ENCODE measurements around the gene TCF15.

Gene TCF15

DNA sequence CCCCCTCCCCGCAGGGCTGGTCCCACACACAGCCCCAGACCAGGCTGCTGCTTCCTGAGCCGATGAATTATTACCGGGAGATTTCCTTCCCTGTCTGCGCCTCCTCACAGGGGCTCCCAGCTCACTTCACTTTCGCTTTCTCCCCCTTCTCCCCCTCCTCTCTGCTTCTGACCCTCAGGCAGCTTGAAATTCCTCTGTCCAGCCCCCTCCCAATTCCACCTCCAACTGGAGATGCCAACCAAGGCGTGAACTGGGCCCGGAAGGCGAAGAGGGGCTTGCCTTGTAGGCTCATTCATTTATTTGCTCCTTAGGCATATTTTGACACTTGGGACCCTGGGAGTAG lies 1.7 kb upstream of the TCF15 start:
- no peak for DNase-seq (ENCODE audit: low read depth, low spot score)

DNA sequence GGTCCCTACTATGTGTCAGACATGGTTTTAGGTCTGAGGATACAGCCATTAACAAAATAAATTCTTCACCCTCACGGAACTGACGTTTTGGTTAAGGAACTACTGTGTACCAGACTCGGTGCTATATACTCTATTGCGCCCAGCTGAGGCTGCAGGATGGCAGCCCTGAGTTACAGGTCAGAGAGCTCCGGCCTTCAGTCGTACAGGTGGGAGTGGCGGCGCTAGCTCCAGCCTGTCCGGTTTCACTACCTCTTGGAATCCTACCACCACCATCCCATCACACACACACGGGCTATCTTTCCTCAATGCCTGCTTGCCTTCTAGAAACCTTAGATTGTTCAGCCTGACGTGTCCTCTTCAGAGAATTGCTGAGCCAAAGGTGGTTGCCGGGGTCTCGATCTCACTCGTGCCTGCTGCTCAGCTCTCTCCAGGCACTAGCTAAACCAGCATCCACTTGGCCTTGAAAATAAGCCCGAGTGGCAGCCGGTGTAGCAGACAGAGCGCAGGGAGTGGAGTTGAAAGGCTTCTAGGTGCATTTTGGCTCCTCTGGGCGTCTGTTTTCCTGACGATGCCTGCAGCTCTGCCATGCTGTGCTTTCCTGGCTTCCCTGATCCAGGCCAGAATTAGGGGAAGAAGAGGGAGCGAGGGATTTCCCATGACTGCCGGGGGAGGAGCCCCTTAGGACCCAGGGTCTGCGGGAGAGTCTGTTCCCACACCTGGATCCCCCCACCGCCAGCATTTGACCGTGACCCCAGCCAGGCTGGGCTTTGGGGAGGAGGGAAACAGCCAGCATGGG lies 1.1 kb upstream of the TCF15 start:
- no peak for DNase-seq (ENCODE audit: low read depth, low spot score)

DNA sequence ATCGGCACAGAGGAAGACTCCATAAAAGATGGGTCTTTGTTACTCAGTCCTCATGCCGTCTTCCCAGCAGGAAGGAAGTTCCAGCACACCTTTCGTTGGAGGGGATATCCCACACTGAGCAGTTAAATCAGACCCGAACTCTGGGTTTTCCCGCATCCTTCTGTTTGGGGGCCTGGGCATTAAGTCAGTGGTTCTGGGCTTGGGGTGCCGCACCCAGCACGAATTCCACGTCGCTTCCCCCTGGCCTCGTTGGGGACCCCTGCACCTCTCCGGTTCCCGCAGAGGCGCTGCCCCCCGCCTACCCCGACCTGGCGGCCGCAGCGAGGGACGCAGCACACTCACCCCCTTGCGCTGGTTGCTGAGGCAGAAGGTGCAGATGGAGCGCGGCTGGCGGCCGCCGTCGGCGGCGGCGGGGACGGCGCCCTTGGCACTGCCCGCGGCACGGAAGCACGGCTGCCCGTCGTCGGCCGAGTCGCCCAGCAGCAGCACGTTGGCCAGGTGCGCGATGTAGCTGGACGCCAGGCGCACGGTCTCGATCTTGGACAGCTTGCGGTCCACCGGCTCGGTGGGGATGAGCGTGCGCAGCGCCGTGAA lies 641 bp downstream of the TCF15 start:
- DNase-seq (ENCODE audit: low read depth, low spot score) = no peak

DNA sequence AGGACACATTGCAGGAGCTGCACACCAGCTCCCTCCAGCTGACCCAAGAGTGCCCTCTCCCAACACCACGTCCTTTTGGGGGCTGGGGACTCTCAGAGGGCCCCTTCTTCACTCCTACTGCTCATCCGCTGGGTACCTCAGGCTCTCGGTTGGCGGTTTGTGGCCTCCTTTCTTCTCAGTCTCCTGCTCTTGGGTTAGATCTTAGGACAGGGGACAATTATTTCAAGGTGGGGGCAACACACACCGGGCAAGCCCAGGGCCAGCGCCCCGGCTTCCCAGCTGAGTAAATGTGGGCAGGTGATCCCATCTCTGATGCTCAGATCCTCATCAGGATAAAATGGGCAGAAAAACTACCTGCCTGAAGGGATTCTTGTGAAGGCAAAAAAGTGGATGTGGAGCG lies 1.1 kb downstream of the TCF15 start:
- no peak for DNase-seq (ENCODE audit: low read depth, low spot score)

DNA sequence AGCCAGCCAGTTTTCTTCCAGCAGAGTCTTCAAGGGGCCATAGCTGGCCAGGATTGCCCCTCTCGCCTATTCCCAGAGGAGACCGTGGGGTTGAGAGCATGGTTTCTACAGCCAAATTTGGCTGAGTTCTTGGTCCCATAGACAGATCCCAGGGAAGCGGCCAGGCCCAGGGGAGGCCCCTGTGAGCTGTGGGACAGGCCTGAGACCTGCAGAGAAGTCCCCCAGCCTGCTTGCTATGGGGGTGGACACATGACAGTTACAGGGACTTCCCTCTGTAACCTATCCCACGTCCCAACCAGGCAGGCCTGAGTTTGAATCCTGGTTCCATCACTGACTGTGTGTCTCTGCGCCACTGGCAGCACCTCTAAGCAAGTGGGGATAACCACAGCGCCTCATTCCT lies 2.6 kb downstream of the TCF15 start:
- no peak for DNase-seq (ENCODE audit: low read depth, low spot score)

DNA sequence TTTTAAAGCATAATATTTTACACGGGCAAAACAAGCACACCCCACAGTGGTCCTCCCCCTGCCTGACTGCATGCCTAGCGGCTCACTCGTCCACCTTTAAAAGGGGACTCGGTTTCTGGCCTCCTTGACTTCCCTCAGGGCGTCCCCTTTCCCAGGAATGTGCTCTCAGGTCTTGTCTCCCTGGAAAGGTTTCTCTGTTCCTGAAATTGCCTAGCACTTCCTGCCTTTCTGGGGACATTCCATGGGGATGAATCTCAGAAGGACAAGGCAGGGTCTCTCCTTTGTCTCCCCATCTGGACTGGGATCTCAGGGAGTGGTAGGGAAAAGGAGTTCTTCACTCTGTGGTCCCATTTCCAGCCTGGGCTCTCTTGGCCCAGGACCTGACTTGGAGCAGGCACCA lies 4.9 kb downstream of the TCF15 start:
- no peak for DNase-seq (ENCODE audit: low read depth, low spot score)

DNA sequence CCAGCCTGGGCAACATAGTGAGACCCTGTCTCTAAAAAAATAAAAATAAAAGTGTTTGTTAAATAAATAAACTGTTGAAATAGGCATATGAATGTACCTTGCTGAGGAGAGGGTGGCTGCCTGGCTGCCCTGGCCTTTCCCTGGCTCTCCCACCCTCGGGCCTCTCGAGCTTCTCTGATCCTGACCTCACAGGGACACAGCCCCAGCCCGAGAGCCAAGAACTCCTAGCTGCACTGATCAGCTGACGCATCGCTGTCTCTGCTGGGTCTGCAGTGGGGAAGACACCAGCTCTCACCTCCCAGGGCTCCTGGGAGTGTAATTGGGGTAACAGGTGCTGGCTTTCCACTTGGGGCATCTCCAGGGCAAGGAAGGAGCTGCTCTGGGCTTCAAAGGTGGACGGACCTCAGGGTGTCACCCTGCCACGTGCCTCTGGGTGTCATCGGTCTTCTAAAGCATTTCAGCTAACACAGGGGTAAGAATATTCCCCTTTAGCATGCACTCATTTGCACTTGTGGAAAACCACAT lies 6.9 kb downstream of the TCF15 start:
- no peak for DNase-seq (ENCODE audit: low read depth, low spot score)

DNA sequence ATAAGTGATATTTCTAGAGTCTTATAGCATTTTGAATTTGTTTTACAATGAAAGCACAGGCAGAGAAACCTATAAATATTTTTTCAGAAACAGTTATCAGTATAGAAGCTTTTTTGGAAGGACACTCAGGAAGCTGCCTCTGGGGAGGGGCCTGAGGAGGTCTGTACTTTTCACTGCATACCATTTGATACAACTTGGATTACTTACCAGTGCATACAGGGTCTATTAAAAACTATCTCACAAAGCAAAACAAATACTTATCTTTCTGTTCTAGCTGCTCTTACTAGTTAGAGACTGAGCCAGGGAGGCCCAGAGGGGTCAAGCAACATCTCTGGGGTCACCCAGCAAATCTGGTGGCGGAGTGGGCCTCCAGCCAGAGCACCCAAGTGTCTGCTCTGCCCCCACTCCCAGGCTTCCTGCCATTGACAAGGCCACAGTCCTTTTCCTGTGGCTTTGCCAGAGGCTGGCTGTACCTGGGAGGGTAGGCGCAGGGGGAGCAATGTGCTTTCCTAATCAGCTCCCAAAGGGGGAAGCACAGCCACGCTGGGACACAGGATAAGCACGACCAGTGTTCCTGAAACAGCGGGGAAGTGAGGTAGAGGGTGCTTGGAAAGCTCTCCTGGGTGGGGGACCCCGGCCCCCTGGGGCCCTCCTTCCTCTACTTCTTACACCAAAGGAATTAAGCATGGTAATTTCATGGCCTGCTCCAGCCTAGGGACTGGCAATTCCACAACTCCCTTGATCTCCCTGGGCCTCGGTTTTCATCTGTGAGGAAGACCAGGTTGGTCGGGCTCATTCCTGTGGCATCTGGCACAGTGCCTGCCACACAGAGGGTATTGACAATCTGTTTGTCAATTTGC lies 7.8 kb downstream of the TCF15 start:
- DNase-seq (ENCODE audit: low read depth, low spot score) = no peak

DNA sequence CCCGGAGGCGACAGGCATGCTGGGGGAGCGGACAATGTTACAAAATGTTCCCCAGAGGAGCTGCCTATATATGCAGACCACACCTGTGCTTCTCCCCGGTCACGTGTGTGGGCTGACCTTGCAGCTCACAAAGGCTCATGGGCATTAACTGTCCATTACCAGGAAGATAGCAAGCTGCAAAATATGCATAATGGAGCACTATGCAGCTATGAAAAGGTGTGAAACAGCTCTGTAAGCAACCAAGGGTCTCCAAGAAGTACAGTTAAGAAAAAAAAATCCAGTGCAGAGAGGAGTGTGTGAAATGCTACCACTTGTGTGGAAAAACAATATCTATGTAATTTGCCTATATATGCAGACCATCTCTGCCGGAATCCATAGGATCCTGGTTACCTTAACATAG lies 9.4 kb downstream of the TCF15 start:
- no peak for DNase-seq (ENCODE audit: low read depth, low spot score)

DNA sequence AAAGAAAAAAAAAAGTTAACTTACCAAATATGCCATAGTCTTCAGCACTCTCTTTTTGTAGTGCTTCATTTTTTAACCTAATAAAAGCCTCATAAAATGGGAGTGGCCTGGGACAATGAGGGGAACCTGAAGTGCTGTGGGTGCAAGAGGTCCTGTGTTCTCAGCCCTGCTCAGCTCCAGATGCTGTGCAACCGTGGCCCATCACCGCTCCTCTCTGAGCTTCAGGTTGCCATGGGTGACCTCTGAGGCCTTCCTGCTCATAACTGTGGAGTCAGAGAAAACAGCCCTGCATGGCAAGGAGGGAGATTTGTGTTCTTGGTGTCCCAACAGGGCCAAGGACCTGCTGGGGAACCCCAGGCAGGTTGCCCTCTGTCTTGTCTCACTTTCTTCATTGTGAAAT lies 10.0 kb downstream of the TCF15 start:
- DNase-seq (ENCODE audit: low read depth, low spot score) = no peak

DNA sequence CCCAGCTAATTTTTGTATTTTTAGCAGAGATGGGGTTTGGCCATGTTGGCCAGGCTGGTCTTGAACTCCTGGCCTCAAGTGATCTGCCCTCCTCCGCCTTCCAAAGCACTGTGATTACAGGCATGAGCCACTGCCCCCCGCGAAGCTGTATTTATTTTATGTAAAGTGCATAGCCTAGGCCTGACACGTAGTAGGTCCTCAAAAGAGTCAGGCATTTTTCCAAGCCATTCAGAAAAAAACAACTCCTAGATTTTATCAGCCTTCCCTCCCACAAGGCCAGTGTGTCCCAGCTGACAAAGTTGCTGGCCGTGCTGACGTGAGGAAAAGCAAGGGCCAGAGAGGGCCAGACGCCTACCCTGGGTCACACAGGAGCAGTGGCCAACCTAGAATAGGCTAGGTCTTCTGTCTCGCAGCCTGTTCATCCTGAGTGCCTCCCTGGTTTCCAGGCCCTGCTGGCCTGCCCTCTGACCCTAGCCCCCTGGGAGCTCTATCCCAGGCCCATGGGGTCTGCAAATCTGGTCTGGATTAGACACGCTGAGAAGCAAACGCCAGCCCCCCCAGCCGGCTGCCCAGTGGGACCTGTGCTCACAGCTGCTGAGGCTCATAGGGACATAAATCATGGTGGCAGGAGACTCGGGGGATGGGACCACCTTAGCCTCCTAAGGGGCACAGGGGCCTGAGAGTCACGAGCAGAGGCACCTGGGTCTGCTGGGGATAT lies 11.8 kb downstream of the TCF15 start:
- no peak for DNase-seq (ENCODE audit: low read depth, low spot score)

DNA sequence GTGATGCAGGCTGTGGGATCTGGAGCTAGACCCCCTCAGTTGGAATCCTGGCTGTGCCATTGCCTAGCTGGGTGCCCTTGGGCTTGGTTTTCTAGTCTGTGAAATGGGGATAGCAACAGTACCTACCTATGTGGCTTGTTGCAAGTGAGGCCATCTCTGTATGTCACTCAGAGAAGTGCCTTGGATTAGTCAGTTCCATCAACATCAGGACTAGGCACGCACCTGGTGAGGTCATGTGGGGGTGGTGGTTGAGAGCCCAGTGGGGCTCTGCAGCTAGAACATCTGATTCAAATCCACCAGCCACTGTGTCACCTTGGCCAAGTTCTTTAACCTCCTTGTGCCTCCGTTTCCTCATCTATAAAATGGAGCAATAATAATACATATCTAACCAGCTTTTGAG lies 12.5 kb downstream of the TCF15 start:
- no peak for DNase-seq (ENCODE audit: low read depth, low spot score)

DNA sequence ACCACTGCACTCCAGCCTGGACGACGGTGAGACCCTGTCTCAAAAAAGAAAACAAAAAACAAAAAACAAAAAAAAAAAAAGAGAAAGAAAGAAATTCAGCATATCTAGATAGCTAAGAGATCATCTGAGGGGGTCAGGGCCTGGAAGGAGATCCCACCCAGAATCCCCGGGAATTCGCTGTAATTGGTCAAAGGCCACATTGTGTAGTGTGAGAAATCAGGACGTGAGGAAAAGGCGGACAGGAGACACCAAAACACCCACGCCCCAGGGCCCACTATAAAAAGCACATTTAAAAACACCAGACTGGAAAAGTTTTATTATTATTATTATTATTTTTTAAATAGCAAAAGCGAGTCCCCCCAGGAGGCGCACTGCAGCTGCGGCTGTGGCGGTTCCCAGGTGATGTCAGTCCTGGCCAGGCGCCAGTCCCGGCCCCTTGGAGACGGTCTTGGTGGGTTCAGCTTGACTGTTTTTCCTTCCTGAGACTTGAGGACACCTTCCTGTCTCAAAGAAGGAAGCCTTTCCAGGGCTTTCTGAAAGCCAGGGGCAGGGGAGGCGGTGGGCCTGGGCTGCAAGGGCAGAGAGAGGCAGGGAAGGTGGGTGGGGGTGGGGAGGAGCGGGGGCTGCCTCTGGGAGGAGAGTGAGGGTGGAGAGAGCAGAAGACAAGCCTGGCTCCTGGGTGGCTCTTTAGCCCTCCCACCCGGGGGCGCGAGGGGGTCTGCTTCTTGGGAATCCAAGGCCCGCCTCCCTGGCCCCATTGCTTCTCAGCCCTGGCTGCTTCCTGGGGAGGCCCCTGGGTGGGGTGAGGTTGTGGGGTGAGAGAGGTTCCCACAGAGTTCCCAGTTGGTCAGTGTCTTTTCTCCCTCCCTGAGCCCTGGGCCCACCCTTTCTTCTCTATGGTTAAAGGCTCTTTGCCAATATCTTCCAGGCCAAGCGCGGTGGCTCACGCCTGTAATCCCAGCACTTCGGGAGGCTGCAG lies 14.5 kb downstream of the TCF15 start:
- DNase-seq (ENCODE audit: low read depth, low spot score) = no peak

DNA sequence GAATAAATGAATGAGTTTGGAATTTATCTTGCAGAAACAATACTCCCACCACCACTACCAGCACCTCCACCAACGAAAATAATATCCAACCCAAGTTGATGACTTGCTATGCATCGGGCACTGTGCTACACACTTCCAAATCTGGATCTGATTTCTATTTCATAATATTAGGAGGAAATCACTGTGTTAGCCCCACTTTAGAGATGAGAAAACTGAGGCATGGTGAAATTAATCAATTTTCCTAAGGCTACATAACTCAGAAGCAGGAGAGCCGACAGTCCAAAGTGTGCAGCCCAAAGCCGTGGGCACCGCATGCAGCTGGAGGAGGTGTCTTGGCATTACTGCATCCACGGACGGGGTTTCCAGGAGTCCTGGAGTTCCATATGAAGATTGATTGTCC lies 17.6 kb downstream of the TCF15 start:
- no peak for DNase-seq (ENCODE audit: low read depth, low spot score)

DNA sequence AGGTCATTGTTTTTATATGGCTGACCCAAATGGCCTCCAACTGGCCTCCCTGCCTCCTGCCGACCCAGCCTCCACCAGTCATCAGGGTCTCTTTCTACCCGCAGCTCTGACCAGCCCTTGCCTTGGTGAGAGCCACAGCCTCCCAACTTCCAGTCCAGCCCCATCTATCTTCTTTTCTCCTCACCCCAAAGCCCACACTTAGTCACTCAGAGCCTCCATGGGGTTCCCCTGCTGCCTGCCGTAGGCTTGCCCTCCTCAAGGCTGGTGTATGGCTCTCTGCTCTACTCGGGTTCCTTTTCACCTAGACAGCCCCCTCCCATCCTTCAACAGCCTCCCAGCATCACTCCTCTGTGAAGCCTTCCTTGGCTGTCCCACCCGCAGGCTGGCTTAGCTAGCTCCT lies 18.2 kb downstream of the TCF15 start:
- no peak for DNase-seq (ENCODE audit: low read depth, low spot score)

DNA sequence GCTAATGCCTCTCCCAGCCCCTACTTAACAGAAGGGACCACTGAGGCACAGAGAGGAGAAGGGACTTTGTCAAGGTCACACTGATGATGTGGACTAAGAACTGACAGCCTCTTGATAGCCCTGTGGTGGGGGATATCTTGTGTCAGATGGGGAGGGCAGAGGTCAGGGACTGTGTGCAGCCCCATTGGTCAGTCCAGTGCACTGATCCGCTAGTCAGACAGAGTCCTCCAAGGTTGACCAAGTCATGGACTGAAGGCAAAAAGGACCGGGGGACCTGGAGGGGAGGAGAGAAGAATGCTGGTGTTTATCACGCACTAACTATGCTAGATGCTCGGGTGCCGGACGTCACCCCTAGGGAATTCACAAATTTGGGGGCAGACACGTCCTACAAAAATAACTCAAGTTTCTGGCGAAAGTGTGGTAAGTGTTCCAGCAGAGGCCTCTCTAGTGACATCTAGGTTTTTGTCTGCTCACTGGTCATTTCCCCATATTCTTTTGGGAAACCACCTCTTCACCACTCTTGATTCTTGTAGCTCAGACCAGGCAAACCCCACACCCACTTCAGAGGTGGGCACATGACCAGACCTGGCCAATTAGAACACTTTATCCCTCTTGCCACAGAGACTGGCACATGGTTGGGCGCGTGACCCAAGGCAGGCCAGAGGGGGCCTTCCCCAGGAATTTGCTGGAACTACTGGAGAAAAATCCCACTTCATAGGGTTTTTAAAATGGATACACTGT lies 21.0 kb downstream of the TCF15 start:
- DNase-seq (ENCODE audit: low read depth, low spot score) = no peak

DNA sequence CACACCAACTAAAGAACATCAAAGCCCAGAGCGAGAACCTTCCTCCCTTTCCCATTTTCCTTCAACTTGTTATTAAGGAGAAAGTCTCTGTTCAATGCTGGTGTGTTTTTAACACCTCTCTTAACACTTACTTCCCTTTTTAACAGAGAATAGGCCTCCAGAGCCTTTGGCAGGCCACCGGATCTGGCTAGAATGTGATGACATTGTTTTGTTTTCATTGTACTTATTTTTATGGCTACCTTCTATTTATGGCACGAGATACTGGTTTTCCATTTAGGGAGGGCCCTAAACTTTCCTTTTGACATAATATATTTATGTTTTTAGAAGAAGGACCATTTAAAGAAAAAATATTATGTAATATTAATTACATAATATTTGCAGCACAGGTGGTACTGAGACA lies 21.6 kb downstream of the TCF15 start:
- DNase-seq (ENCODE audit: low read depth, low spot score) = no peak

DNA sequence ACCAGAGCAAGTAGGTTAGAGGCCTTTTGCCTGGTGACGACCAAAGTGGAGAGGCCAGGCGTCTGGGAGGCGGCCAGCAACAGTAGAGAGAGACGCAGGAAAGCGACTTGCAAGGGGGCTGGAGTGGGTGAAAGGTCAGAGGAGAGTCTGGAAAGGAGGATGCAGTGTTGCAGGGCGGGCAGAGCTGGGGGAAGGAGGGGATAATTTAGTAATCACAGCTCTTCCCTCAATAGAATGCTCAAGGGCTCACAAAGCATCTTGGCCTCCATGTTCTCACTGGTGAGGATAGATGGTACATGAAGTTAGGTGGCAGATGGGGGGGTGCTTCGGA lies 25.2 kb downstream of the TCF15 start:
- DNase-seq (ENCODE audit: low read depth, low spot score) = no peak

DNA sequence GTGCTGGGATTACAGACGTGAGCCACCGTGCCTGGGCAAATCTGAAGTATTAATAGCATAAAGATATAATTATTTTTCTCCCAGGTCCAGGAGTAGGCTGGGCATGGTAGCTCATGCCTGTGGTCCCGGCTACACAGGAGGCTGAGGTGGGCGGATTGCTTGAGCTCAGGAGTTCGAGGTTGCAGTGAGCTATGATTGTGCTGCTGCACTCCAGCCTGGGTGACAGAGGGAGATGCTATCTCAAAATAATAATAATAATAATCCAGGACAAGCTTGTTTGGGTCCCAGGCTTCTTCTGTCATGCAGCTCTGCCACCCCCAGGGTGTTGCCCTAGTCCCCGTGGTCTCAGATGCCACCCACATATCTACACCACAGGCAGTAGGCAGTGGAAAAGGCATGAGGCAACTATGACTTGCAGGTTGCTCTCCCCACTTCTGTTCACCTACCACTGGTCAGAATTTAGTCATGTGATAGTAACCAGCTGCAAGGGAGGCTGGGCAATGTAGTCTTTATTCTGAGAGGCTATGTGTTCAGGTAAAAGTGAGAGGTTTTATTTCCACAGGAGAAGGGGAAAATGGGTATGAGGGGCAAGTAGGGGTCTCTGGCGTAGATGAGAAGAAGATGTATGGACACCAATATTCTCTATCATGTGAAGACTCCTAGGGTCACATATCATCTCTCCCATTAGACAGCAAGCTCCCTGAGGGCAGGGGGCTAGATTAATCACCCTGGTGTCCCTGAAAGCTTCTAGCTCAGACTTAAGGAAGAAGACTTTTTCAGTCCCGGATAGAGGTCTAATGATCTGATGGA lies 25.7 kb downstream of the TCF15 start:
- DNase-seq (ENCODE audit: low read depth, low spot score) = no peak

All from brain pericyte (primary cell).